AG10803 (cell line): ENCODE measurements around the gene ADPRH.
A peak's percentile ranks its signal among the peaks of the same experiment; 100 is the strongest.

ENCODE experiments used
- DNase-seq: peaks from one replicate; pipeline ENCODE4 v3.0.0; 2010; ENCODE audit warnings: low read depth
- H3K4me3 ChIP-seq: 2 replicates; pipeline ENCODE4 v1.5.1; 2011; ENCODE audit warnings: mild to moderate bottlenecking, low read length, control low read depth
- TF ChIP-seq, protein P1 (sequence below): conservative IDR thresholded peaks from 2 replicates; pipeline ENCODE4 v1.5.1; 2011; ENCODE audit warnings: mild to moderate bottlenecking, low read length, control low read depth, inconsistent platforms

Gene ADPRH

DNA sequence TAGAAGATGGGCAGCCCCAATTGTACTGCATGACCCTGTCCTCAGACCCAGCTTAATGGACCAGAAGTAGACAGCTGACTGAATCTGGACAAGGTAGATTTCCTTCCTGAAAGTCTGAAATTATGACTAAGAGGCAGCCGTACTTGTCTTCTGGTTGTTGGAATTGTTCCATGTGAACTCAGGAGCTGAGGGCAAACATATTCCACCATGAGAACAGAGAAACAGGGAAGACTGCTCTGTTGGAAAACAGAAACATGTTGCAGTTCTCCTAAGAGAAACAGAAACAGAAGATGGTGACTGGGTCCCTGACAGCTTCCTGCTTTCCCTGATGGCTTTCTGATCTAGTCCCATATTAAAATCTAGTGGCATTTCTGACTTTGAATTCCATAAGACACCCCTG is 57.0 kb downstream of the ADPRH start:
- DNase-seq: peak; percentile 39
- H3K4me3 ChIP-seq: no peak overlapping the region
- TF ChIP-seq, protein P1, sequence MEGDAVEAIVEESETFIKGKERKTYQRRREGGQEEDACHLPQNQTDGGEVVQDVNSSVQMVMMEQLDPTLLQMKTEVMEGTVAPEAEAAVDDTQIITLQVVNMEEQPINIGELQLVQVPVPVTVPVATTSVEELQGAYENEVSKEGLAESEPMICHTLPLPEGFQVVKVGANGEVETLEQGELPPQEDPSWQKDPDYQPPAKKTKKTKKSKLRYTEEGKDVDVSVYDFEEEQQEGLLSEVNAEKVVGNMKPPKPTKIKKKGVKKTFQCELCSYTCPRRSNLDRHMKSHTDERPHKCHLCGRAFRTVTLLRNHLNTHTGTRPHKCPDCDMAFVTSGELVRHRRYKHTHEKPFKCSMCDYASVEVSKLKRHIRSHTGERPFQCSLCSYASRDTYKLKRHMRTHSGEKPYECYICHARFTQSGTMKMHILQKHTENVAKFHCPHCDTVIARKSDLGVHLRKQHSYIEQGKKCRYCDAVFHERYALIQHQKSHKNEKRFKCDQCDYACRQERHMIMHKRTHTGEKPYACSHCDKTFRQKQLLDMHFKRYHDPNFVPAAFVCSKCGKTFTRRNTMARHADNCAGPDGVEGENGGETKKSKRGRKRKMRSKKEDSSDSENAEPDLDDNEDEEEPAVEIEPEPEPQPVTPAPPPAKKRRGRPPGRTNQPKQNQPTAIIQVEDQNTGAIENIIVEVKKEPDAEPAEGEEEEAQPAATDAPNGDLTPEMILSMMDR: no peak

DNA sequence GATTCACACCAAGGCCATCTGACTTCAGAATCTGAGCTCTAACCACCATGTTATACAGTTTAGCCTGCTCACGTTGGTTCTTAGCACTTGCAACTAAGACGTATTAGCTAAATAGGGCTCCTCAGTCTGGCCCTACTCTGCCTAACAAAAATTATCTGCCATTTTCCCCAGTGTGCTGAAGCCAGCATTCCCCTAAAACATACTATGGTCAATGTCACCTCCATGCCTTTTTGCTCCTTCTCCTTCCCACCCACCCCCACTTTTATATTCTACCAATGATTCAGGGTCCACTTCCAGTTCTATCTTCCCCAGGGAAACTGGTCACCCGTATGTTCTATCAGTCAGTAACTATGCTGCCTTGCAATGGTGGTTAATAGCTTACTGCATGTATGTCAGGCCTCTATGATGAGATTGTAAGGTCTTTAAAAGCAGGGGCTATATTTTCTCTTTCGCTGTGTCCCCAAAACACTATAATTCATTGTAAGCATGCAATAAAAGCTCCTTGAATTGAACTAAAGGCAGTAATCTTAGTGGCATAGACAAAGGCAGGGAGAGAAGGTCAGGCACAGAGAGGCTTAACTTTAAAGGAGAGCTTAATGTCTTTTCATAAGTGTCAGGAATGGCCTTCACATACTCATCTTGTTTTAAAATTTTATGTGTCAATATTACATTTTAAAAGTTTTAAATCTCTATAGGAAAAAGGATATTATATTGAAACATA is 57.8 kb downstream of the ADPRH start:
- H3K4me3 ChIP-seq: no peak overlapping the region
- no peak for DNase-seq
- TF ChIP-seq, protein P1: no peak

DNA sequence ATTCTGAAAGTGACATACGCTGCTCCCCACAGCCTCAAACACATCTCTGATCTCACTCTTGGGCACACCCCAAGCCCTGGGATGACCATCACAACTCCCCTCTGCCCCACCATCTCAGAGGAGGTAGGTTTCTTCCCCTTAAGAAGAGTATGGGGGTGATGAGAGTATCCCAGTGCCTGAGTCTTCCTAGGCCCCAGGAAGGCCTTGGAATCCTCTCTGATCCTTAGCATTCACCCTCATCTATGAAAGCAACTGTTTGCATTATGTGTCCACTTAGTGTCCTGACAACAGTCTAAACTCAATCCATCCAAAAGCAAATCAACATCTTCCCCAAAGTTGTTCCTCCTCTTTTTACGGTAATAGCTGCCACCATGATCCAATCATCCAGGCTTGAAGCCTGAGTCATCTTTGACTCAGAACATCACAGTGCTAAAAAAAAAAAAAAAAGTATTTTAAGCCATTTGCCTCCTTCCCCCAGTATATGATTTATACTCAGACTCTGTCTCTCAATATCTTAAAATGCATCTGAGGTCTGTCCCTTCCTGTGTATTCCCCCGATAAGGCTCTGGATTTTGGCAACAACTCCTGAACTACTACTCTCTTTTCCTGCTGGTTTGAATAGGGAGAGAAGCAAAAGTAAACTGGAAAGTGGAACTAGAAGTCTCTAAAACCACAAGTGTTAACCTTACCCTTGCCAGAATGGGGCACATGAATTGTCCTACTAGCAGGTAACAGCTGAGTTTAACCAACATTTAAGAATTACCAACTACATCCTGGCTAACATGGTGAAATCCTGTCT is 58.6 kb downstream of the ADPRH start:
- DNase-seq: peak; percentile 90
- TF ChIP-seq, protein P1: no peak
- H3K4me3 ChIP-seq: no peak overlapping the region
